Measurements from ENCODE around the gene PELI2.

The PELI2 gene

GRCh38 chr14:56211084-56211483 is 92.9 kb downstream of the PELI2 start:
- H3K36me3 ChIP-seq (ENCODE audit: insufficient read depth, low read length) = no peaks in the 10 kb centered on the region
- H3K27me3 ChIP-seq (ENCODE audit: insufficient read depth, low read length) = no peaks in the 10 kb centered on the region
- peaks cover 50% of the 10 kb centered on the region for H3K4me1 ChIP-seq (ENCODE audit: insufficient read depth, low read length)
- no peak overlapping the region for H3K4me3 ChIP-seq (ENCODE audit: low read length)
- no peaks in the 10 kb centered on the region for H3K9me3 ChIP-seq (ENCODE audit: low read length)
- no peak overlapping the region for H2AFZ ChIP-seq (ENCODE audit: low read depth, low read length)

GRCh38 chr14:56211844-56212243 is 93.6 kb downstream of the PELI2 start:
- Histone ChIP-seq H3K36me3 (ENCODE audit: insufficient read depth, low read length) (no peaks in the 10 kb centered on the region), H3K4me3 (ENCODE audit: low read length) (no peak overlapping the region), H3K27me3 (ENCODE audit: insufficient read depth, low read length) (no peaks in the 10 kb centered on the region), H3K9me3 (ENCODE audit: low read length) (no peaks in the 10 kb centered on the region), H3K4me1 (ENCODE audit: insufficient read depth, low read length) (peaks cover 57% of the 10 kb centered on the region), H2AFZ (ENCODE audit: low read depth, low read length) (no peak overlapping the region)

GRCh38 chr14:56212521-56212920 is 94.3 kb downstream of the PELI2 start:
- H3K4me1 ChIP-seq (ENCODE audit: insufficient read depth, low read length) = peaks cover 64% of the 10 kb centered on the region

GRCh38 chr14:56213306-56213705 is 95.1 kb downstream of the PELI2 start:
- no peak overlapping the region for H2AFZ ChIP-seq (ENCODE audit: low read depth, low read length)
- no peaks in the 10 kb centered on the region for H3K9me3 ChIP-seq (ENCODE audit: low read length)
- H3K36me3 ChIP-seq (ENCODE audit: insufficient read depth, low read length) = no peaks in the 10 kb centered on the region
- H3K27me3 ChIP-seq (ENCODE audit: insufficient read depth, low read length) = no peaks in the 10 kb centered on the region
- H3K4me3 ChIP-seq (ENCODE audit: low read length) = no peak overlapping the region
- peaks cover 66% of the 10 kb centered on the region for H3K4me1 ChIP-seq (ENCODE audit: insufficient read depth, low read length)

More at GRCh38 chr14:56212521-56212920, 94.3 kb downstream of the PELI2 start:
- H3K27me3 ChIP-seq (ENCODE audit: insufficient read depth, low read length) = no peaks in the 10 kb centered on the region
- H3K4me3 ChIP-seq (ENCODE audit: low read length) = no peak overlapping the region
- no peaks in the 10 kb centered on the region for H3K9me3 ChIP-seq (ENCODE audit: low read length)
- no peak overlapping the region for H2AFZ ChIP-seq (ENCODE audit: low read depth, low read length)
- no peaks in the 10 kb centered on the region for H3K36me3 ChIP-seq (ENCODE audit: insufficient read depth, low read length)

GRCh38 chr14:56215180-56215579 is 97.0 kb downstream of the PELI2 start:
- Histone ChIP-seq H3K9me3 (ENCODE audit: low read length) (no peaks in the 10 kb centered on the region), H3K4me1 (ENCODE audit: insufficient read depth, low read length) (peaks cover 77% of the 10 kb centered on the region), H3K36me3 (ENCODE audit: insufficient read depth, low read length) (no peaks in the 10 kb centered on the region), H3K4me3 (ENCODE audit: low read length) (no peak overlapping the region), H3K27me3 (ENCODE audit: insufficient read depth, low read length) (no peaks in the 10 kb centered on the region), H2AFZ (ENCODE audit: low read depth, low read length) (no peak overlapping the region)

GRCh38 chr14:56216626-56217379 is 98.6 kb downstream of the PELI2 start:
- no peak overlapping the region for H3K4me3 ChIP-seq (ENCODE audit: low read length)
- H3K36me3 ChIP-seq (ENCODE audit: insufficient read depth, low read length) = no peaks in the 10 kb centered on the region
- no peaks in the 10 kb centered on the region for H3K27me3 ChIP-seq (ENCODE audit: insufficient read depth, low read length)
- H3K9me3 ChIP-seq (ENCODE audit: low read length) = no peaks in the 10 kb centered on the region
- peaks cover 66% of the 10 kb centered on the region for H3K4me1 ChIP-seq (ENCODE audit: insufficient read depth, low read length)
- H2AFZ ChIP-seq (ENCODE audit: low read depth, low read length) = no peak overlapping the region

- no peaks in the 10 kb centered on the region for H3K27me3 ChIP-seq (ENCODE audit: insufficient read depth, low read length)
- no peak overlapping the region for H3K4me3 ChIP-seq (ENCODE audit: low read length)
- H3K36me3 ChIP-seq (ENCODE audit: insufficient read depth, low read length) = no peaks in the 10 kb centered on the region
- H3K9me3 ChIP-seq (ENCODE audit: low read length) = no peaks in the 10 kb centered on the region
- H2AFZ ChIP-seq (ENCODE audit: low read depth, low read length) = no peak overlapping the region
- H3K4me1 ChIP-seq (ENCODE audit: insufficient read depth, low read length) = peaks cover 62% of the 10 kb centered on the region
Observed at GRCh38 chr14:56217380-56218045, 99.3 kb downstream of the PELI2 start.

- Histone ChIP-seq H2AFZ (ENCODE audit: low read depth, low read length) (no peak overlapping the region), H3K4me3 (ENCODE audit: low read length) (no peak overlapping the region), H3K9me3 (ENCODE audit: low read length) (no peaks in the 10 kb centered on the region), H3K27me3 (ENCODE audit: insufficient read depth, low read length) (no peaks in the 10 kb centered on the region), H3K4me1 (ENCODE audit: insufficient read depth, low read length) (peaks cover 48% of the 10 kb centered on the region), H3K36me3 (ENCODE audit: insufficient read depth, low read length) (no peaks in the 10 kb centered on the region)
Observed at GRCh38 chr14:56219666-56220413, 101.6 kb downstream of the PELI2 start.

- Histone ChIP-seq H3K4me3 (ENCODE audit: low read length) (no peak overlapping the region), H3K27me3 (ENCODE audit: insufficient read depth, low read length) (no peaks in the 10 kb centered on the region), H3K9me3 (ENCODE audit: low read length) (no peaks in the 10 kb centered on the region), H3K36me3 (ENCODE audit: insufficient read depth, low read length) (no peaks in the 10 kb centered on the region), H3K4me1 (ENCODE audit: insufficient read depth, low read length) (peaks cover 37% of the 10 kb centered on the region), H2AFZ (ENCODE audit: low read depth, low read length) (no peak overlapping the region)
Observed at GRCh38 chr14:56221382-56222128, 103.3 kb downstream of the PELI2 start.

GRCh38 chr14:56224229-56224628 is 106.0 kb downstream of the PELI2 start:
- Histone ChIP-seq H3K27me3 (ENCODE audit: insufficient read depth, low read length) (no peaks in the 10 kb centered on the region), H3K9me3 (ENCODE audit: low read length) (no peaks in the 10 kb centered on the region), H3K4me3 (ENCODE audit: low read length) (no peak overlapping the region), H3K36me3 (ENCODE audit: insufficient read depth, low read length) (no peaks in the 10 kb centered on the region), H2AFZ (ENCODE audit: low read depth, low read length) (no peak overlapping the region), H3K4me1 (ENCODE audit: insufficient read depth, low read length) (peaks cover 24% of the 10 kb centered on the region)

GRCh38 chr14:56224691-56225681 is 106.8 kb downstream of the PELI2 start:
- H2AFZ ChIP-seq (ENCODE audit: low read depth, low read length) = no peak overlapping the region
- H3K27me3 ChIP-seq (ENCODE audit: insufficient read depth, low read length) = no peaks in the 10 kb centered on the region
- no peaks in the 10 kb centered on the region for H3K9me3 ChIP-seq (ENCODE audit: low read length)
- H3K4me3 ChIP-seq (ENCODE audit: low read length) = no peak overlapping the region
- H3K36me3 ChIP-seq (ENCODE audit: insufficient read depth, low read length) = no peaks in the 10 kb centered on the region
- peaks cover 16% of the 10 kb centered on the region for H3K4me1 ChIP-seq (ENCODE audit: insufficient read depth, low read length)

GRCh38 chr14:56235388-56235787 is 117.2 kb downstream of the PELI2 start:
- no peak overlapping the region for H2AFZ ChIP-seq (ENCODE audit: low read depth, low read length)
- H3K27me3 ChIP-seq (ENCODE audit: insufficient read depth, low read length) = no peaks in the 10 kb centered on the region
- H3K36me3 ChIP-seq (ENCODE audit: insufficient read depth, low read length) = no peaks in the 10 kb centered on the region
- H3K4me1 ChIP-seq (ENCODE audit: insufficient read depth, low read length) = no peaks in the 10 kb centered on the region
- no peak overlapping the region for H3K4me3 ChIP-seq (ENCODE audit: low read length)
- no peaks in the 10 kb centered on the region for H3K9me3 ChIP-seq (ENCODE audit: low read length)
